Measurements from ENCODE around the gene ATF7IP2. TPM values are rescaled to one million over a fixed set of nuclear protein-coding genes. Genes with fewer than 3 reads are reported as not detected.

The ATF7IP2 gene
- total and polyA plus RNA-seq, 2 donors (not counting 1 experiment from before 2014, with no cell fraction given) = 0.89 to 1.2 TPM

DNA sequence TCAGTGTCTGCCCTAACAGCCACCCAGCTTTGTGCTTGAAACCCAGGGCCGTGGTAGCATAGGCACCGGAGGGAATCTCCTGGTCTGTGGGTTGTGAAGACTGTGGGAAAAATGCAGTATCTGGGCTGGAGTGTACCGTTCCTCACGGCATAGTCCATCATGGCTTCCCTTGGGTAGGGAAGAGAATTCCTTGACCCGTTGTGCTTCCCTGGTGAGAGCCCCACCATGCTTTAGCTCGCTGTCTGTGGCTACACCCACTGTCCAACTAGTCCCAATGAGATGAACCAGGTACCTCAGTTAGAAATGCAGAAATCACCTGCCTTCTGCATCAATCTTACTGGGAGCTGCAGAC is 67.3 kb downstream of the ATF7IP2 start:
- TF ChIP-seq EZH2 (IDR thresholded peaks at IDR 0.05; ENCODE audit: low read length, missing control alignments) (no peak), CTCF (conservative IDR thresholded peaks at IDR 0.05 in 1 of 2, IDR thresholded peaks at IDR 0.05 in 1 of 2; ENCODE audit: low read depth in 1 of 2, low read length in 2 of 2) (no peak)
- no peaks in the 10 kb centered on the region for H3K27me3 ChIP-seq (ENCODE audit: control insufficient read depth, insufficient read depth, low read length)

GRCh38 chr16:10465821-10466220 is 80.0 kb downstream of the ATF7IP2 start:
- no peak overlapping the region for H3K4me2 ChIP-seq (ENCODE audit: extremely low read depth, insufficient read depth, low read length)
- no peak overlapping the region for H3K9ac ChIP-seq (ENCODE audit: insufficient read depth, low read length)
- H3K79me2 ChIP-seq (ENCODE audit: control insufficient read depth, insufficient read depth, low read length) = no peaks in the 10 kb centered on the region
- no peak overlapping the region for H2AFZ ChIP-seq (ENCODE audit: low read length)
- peak in 1 of 2 donors; percentile 12 for DNase-seq (ENCODE audit: low read depth in 2 of 2)
- H3K27ac ChIP-seq (ENCODE audit: insufficient read depth, low read length) = no peak overlapping the region
- H3K27me3 ChIP-seq (ENCODE audit: control insufficient read depth, insufficient read depth, low read length) = no peaks in the 10 kb centered on the region
- no peaks in the 10 kb centered on the region for H3K36me3 ChIP-seq (ENCODE audit: control insufficient read depth, insufficient read depth, low read length)
- H3K4me3 ChIP-seq (replicated peaks in 1 of 4; ENCODE audit: control extremely low read depth in 1 of 4, insufficient read depth in 1 of 4, low read depth in 3 of 4, low read length in 4 of 4) = no peak overlapping the region
- no peaks in the 10 kb centered on the region for H3K4me1 ChIP-seq (ENCODE audit: control insufficient read depth, extremely low read depth, insufficient read depth, low read length)
- H4K20me1 ChIP-seq (ENCODE audit: control insufficient read depth, extremely low read depth, insufficient read depth, low read length) = no peaks in the 10 kb centered on the region
- no peaks in the 10 kb centered on the region for H3K9me3 ChIP-seq (ENCODE audit: control insufficient read depth, insufficient read depth, low read depth, low read length)
- TF ChIP-seq EZH2 (IDR thresholded peaks at IDR 0.05; ENCODE audit: low read length, missing control alignments) = no peak
- no peak for TF ChIP-seq CTCF (conservative IDR thresholded peaks at IDR 0.05 in 1 of 2, IDR thresholded peaks at IDR 0.05 in 1 of 2; ENCODE audit: low read depth in 1 of 2, low read length in 2 of 2)

More for the DNA sequence above, 67.3 kb downstream of the ATF7IP2 start:
- H3K4me3 ChIP-seq (replicated peaks in 1 of 4; ENCODE audit: control extremely low read depth in 1 of 4, insufficient read depth in 1 of 4, low read depth in 3 of 4, low read length in 4 of 4) = no peak overlapping the region
- H3K4me1 ChIP-seq (ENCODE audit: control insufficient read depth, extremely low read depth, insufficient read depth, low read length) = no peaks in the 10 kb centered on the region
- no peak overlapping the region for H3K4me2 ChIP-seq (ENCODE audit: extremely low read depth, insufficient read depth, low read length)
- no peaks in the 10 kb centered on the region for H3K36me3 ChIP-seq (ENCODE audit: control insufficient read depth, insufficient read depth, low read length)
- H4K20me1 ChIP-seq (ENCODE audit: control insufficient read depth, extremely low read depth, insufficient read depth, low read length) = no peaks in the 10 kb centered on the region
- H3K27ac ChIP-seq (ENCODE audit: insufficient read depth, low read length) = no peak overlapping the region
- H3K9me3 ChIP-seq (ENCODE audit: control insufficient read depth, insufficient read depth, low read depth, low read length) = no peaks in the 10 kb centered on the region
- H3K79me2 ChIP-seq (ENCODE audit: control insufficient read depth, insufficient read depth, low read length) = no peaks in the 10 kb centered on the region
- DNase-seq (ENCODE audit: low read depth in 2 of 2) = no peak
- no peak overlapping the region for H3K9ac ChIP-seq (ENCODE audit: insufficient read depth, low read length)
- H2AFZ ChIP-seq (ENCODE audit: low read length) = no peak overlapping the region

DNA sequence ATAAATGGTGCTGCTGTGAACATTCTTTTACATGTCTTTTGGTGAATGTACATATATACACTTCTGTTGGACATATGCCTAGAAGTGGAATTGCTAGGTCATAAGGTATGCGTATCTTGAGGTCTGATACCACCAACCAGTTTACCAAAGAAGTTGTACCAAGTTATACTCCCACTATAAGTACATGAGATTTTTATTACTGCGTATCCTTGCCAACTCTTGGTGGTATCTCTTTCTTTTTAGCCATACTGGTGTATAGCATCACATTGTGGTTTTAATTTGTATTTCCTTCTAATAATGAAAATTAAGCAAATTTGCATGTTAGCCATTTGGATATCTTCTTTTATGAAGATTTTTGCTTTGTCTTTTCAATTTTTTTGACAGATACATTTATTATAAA is 80.5 kb downstream of the ATF7IP2 start:
- no peak overlapping the region for H3K4me2 ChIP-seq (ENCODE audit: extremely low read depth, insufficient read depth, low read length)
- no peaks in the 10 kb centered on the region for H4K20me1 ChIP-seq (ENCODE audit: control insufficient read depth, extremely low read depth, insufficient read depth, low read length)
- no peak for DNase-seq (ENCODE audit: low read depth in 2 of 2)
- no peak overlapping the region for H3K4me3 ChIP-seq (replicated peaks in 1 of 4; ENCODE audit: control extremely low read depth in 1 of 4, insufficient read depth in 1 of 4, low read depth in 3 of 4, low read length in 4 of 4)
- no peak overlapping the region for H3K27ac ChIP-seq (ENCODE audit: insufficient read depth, low read length)
- H3K27me3 ChIP-seq (ENCODE audit: control insufficient read depth, insufficient read depth, low read length) = no peaks in the 10 kb centered on the region
- no peaks in the 10 kb centered on the region for H3K79me2 ChIP-seq (ENCODE audit: control insufficient read depth, insufficient read depth, low read length)
- no peaks in the 10 kb centered on the region for H3K36me3 ChIP-seq (ENCODE audit: control insufficient read depth, insufficient read depth, low read length)
- H3K9ac ChIP-seq (ENCODE audit: insufficient read depth, low read length) = no peak overlapping the region
- TF ChIP-seq EZH2 (IDR thresholded peaks at IDR 0.05; ENCODE audit: low read length, missing control alignments) (no peak), CTCF (conservative IDR thresholded peaks at IDR 0.05 in 1 of 2, IDR thresholded peaks at IDR 0.05 in 1 of 2; ENCODE audit: low read depth in 1 of 2, low read length in 2 of 2) (no peak)
- H3K4me1 ChIP-seq (ENCODE audit: control insufficient read depth, extremely low read depth, insufficient read depth, low read length) = no peaks in the 10 kb centered on the region
- no peaks in the 10 kb centered on the region for H3K9me3 ChIP-seq (ENCODE audit: control insufficient read depth, insufficient read depth, low read depth, low read length)
- no peak overlapping the region for H2AFZ ChIP-seq (ENCODE audit: low read length)
